RWPE2 (cell line): Measurements from ENCODE around the gene DHX57.

ENCODE experiments used
- ATAC-seq: fragments of 200-7000 bp; cut with Tn5 transposase; 3 replicates; pipeline ENCODE4 v1.9.1; 2021; ENCODE audit warnings: low read depth
- DNase-seq: peaks from one replicate; pipeline ENCODE4 v3.0.0-alpha.2; 2020; ENCODE audit warnings: low spot score
- H3K27ac ChIP-seq: fragments of 450-650 bp; 2 replicates; pipeline ENCODE4 v1.5.1; 2017; ENCODE audit warnings: mild to moderate bottlenecking; ENCODE audit not compliant: poor library complexity, severe bottlenecking
- H3K27me3 ChIP-seq: fragments of 250-450 bp; sonication (Bioruptor Pico); 2 replicates; pipeline ENCODE4 v1.5.1; 2021; ENCODE audit warnings: mild to moderate bottlenecking, moderate library complexity; ENCODE audit not compliant: insufficient read depth, poor library complexity, severe bottlenecking
- H3K36me3 ChIP-seq: fragments of 250-450 bp; sonication (Bioruptor Pico); 2 replicates; pipeline ENCODE4 v1.5.1; 2020; ENCODE audit warnings: low read depth, mild to moderate bottlenecking, moderate library complexity
- H3K4me1 ChIP-seq: fragments of 250-450 bp; sonication (Bioruptor Pico); 2 replicates; pipeline ENCODE4 v1.5.1; 2021; ENCODE audit warnings: mild to moderate bottlenecking, moderate library complexity; ENCODE audit not compliant: insufficient read depth, poor library complexity, severe bottlenecking
- H3K4me3 ChIP-seq: fragments of 250-450 bp; sonication (Bioruptor Pico); 2 replicates; pipeline ENCODE4 v1.5.1; 2021; ENCODE audit warnings: mild to moderate bottlenecking, moderate library complexity; ENCODE audit not compliant: severe bottlenecking
- H3K9me3 ChIP-seq: fragments of 250-450 bp; sonication (Bioruptor Pico); 2 replicates; pipeline ENCODE4 v1.5.1; 2021; ENCODE audit warnings: mild to moderate bottlenecking, moderate library complexity; ENCODE audit not compliant: severe bottlenecking
- TF ChIP-seq, protein P1 (sequence below): fragments of 450-650 bp; IDR thresholded peaks from one replicate; pipeline ENCODE4 v1.5.1; 2017; ENCODE audit warnings: mild to moderate bottlenecking, moderate library complexity; ENCODE audit not compliant: poor library complexity, severe bottlenecking

Gene DHX57

DNA sequence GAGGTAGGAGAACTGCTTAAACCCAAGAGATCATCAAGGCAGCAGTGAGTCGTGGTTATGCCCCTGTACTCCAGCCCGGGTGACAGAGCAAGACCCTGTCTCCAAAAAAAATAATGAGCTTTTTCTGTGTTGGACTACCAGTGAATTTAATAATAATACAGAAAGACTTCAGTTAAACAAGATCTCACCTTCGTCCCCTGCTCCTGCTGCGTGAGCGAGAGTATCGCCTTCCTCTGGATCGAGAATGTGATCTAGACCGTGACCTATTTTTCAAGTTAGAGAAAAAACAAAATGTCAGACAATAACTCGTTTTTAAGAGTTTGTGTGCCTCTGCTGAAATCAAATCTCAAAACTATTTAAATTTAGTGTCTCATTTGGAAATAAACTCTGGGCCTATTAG lies 127.3 kb downstream of the DHX57 start:
- Histone ChIP-seq H3K27ac (peak overlapping the region; percentile 10), H3K36me3 (peaks cover 68% of the 10 kb centered on the region), H3K9me3 (no peaks in the 10 kb centered on the region), H3K4me3 (no peak overlapping the region), H3K4me1 (peaks cover 20% of the 10 kb centered on the region), H3K27me3 (no peaks in the 10 kb centered on the region)
- no peak for ATAC-seq
- TF ChIP-seq, protein P1, sequence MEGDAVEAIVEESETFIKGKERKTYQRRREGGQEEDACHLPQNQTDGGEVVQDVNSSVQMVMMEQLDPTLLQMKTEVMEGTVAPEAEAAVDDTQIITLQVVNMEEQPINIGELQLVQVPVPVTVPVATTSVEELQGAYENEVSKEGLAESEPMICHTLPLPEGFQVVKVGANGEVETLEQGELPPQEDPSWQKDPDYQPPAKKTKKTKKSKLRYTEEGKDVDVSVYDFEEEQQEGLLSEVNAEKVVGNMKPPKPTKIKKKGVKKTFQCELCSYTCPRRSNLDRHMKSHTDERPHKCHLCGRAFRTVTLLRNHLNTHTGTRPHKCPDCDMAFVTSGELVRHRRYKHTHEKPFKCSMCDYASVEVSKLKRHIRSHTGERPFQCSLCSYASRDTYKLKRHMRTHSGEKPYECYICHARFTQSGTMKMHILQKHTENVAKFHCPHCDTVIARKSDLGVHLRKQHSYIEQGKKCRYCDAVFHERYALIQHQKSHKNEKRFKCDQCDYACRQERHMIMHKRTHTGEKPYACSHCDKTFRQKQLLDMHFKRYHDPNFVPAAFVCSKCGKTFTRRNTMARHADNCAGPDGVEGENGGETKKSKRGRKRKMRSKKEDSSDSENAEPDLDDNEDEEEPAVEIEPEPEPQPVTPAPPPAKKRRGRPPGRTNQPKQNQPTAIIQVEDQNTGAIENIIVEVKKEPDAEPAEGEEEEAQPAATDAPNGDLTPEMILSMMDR, result no peak
- no peak for DNase-seq

DNA sequence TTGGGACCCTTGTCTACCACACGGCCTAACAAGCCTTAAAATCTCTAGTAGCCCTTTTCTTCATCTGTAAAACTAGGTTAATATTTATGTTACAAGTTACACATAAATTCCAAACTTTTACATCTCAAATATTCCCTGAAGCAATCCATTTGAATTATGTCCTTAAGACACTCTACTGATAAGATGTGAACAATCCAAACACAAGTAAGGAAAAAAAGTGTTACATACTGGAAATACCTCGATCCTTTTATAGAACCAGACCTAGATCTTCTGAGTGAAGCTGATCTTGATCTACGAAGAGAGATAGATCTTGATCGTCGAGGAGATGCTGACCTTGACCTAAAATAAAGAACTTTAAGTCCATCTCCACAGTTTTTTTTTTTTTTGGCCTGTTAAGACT lies 127.9 kb downstream of the DHX57 start:
- Histone ChIP-seq H3K4me1 (peaks cover 20% of the 10 kb centered on the region), H3K27me3 (no peaks in the 10 kb centered on the region), H3K9me3 (no peaks in the 10 kb centered on the region), H3K4me3 (no peak overlapping the region), H3K36me3 (peaks cover 74% of the 10 kb centered on the region), H3K27ac (peak overlapping the region; percentile 10)
- DNase-seq (no peak), ATAC-seq (no peak)
- TF ChIP-seq, protein P1, result no peak
